ENCODE measurements around the gene MSX2.

GRCh38 chr5:174688441-174689354, 35.7 kb upstream of the MSX2 start:
- TF ChIP-seq EZH2 (IDR thresholded peaks at IDR 0.05; ENCODE audit: borderline replicate concordance, low read length) (no peak), CTCF (IDR thresholded peaks at IDR 0.05; ENCODE audit: low read length) (no peak)

Data from OCI-LY1 (cell line).